CD4-positive, alpha-beta T cell treated with Interleukin-4 for 4 hours (primary cell): ENCODE results near the gene PKD1.

Experiments used
- DNase-seq: peaks from one replicate; pipeline ENCODE4 v3.0.0-alpha.2; 2020

PKD1 gene

DNA sequence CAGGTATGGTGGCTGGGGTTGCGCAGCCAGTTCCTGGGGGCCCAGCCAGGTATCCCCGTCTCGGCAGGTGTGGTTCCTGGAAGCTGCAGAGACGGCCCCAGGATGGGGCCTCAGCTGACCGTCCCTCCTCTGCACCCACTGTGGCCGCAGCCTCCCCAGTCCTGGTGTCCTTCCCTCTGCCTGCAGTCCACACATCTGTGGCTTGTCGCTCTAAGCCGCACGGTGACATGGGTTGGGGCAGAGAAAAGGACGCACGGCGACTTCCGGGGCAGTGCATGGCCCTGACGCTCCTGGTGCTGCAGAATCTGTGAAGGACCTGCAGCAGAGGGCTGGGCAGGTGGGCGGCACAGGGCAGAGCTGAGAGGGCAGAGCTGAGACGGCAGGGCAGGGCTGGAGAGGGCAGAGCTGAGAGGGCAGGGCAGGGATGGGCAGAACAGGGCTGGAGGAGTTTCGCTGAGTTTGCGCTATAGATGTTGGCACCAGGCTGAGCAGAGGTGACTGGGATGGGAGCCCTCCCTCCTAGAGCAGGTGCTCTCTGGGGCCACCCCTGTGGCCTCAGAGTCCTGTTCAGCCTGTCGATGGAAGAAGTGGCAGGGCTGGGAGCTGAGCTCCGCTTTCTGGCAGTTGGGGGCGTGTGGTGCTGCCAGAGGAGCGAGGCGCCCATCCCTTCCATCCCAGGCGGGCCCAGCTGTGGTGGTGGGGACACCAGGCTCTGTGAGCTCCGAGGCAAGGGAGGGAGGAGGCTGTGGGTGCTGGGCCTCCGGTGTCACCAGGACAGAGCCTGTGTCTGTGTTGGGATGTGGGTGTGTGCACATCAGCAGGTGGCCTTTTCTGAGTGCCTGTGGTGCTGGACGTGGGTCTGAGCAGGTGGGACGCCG, 64.9 kb downstream of the PKD1 start:
- no peak for DNase-seq

DNA sequence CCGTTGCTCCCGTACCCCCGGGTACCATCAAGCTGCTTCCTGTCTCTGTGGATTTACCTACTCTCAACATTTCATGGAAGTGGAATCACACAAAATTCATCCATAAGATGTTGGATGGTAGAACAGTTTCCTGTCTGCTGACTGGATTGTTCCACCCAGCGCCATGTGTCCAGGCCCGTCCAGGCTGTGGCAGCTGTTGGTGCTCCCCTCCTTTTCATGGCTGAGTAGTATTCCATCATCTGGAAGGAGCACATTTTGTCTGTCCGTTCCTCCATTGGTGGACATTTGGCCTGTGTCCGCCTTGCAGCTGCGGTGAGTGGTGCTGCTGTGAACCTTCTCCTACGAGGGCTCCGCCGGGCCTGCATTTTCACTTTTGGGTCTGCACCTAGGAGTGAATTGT, 69.6 kb downstream of the PKD1 start:
- no peak for DNase-seq

DNA sequence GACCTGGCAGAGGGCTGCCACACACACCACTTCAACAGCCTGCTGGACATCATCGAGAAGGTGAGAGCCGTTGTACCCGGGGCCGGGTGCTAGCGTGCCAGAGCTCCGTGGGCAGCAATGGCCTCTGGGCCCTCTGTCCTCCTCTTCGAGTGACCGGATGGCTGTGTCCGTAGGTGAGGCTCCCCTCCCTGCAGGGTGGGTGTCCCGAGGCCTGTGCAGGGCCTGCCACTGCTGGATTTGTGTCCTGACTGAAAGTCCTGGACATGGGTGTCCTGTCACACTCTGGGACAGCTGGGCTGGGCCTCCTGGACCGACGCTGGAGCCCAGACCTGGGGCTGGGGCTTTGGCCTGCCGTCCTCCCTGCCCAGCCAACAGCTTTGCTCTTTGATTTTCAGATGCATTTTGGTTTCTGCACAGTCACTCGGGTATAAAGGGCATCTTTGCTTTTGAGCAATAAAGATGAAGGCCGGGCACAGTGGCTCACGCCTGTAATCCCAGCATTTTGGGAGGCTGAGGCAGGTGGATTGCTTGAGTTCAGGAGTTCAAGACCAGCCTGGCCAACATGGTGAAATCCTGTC, 71.2 kb downstream of the PKD1 start:
- no peak for DNase-seq

GRCh38 chr16:2063861-2064260, 71.8 kb downstream of the PKD1 start:
- no peak for DNase-seq

GRCh38 chr16:2062801-2063200, 72.9 kb downstream of the PKD1 start:
- no peak for DNase-seq

GRCh38 chr16:2061526-2061925, 74.2 kb downstream of the PKD1 start:
- DNase-seq: no peak

DNA sequence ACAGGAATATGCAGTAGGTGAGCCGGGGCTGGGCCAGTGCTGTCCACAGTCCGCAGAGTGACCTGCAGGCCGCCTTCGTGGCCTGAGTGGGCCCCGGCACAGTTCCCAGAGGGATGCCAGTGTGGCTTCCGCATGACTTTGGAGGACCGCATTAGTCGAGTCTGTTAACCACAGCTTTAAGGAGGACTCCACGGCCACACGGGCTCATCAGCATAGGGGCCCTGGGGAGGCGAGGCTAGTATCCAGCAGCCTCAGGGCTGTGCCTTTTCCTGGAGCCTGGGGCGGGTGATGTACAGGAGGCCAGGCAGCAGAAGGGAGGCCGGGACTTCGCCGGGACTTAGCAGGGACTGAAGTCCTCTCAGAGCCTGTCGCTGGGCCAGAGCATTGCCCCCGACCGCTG, 74.7 kb downstream of the PKD1 start:
- DNase-seq: no peak

- no peak for DNase-seq
Measured at GRCh38 chr16:2060346-2060745, 75.4 kb downstream of the PKD1 start.

GRCh38 chr16:2058872-2059271, 76.8 kb downstream of the PKD1 start:
- no peak for DNase-seq

DNA sequence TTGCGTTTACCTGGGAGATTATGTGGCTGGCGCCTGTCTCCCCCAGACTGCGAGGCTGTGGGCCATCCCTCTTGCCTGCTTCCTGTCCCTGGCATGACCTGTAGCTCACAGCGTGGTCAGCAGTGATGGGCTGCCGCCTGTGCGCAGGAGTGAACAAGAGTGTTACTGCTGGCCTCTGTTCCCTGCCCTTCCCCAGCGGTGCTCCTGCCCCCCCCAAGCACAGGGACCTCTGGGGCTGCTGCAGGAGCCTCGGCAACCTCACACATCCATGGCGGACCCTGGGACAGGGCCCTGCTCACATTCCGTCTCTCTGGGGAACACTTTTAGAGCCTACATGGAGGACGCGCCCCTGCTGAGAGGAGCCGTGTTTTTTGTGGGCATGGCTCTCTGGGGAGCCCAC, 77.3 kb downstream of the PKD1 start:
- no peak for DNase-seq

- DNase-seq: no peak
Measured at GRCh38 chr16:2057438-2057837, 78.3 kb downstream of the PKD1 start.

- DNase-seq: no peak
Measured at GRCh38 chr16:2056681-2057407, 78.9 kb downstream of the PKD1 start.

DNA sequence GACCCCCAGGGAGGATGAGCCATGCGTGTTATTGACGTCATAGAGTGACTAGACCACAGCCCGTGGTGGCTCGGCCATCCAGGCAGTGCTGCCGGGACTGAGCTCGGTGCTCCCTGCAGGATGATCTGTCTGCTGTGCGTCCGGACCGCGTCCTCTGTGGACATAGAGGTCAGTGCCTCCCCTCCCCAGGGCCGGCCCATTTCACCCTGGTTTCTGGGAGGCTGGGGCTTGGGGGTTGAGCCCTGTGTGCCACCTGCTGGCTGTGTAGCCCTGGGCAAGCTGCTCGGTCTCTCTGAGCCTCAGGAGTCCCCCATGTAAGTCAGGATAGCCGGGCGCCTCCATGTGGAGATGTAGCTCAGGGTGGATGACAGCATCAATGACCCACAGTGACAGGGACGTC, 79.6 kb downstream of the PKD1 start:
- DNase-seq: no peak

GRCh38 chr16:2054543-2055245, 81.0 kb downstream of the PKD1 start:
- DNase-seq: no peak

GRCh38 chr16:2053897-2054296, 81.8 kb downstream of the PKD1 start:
- DNase-seq: no peak

DNA sequence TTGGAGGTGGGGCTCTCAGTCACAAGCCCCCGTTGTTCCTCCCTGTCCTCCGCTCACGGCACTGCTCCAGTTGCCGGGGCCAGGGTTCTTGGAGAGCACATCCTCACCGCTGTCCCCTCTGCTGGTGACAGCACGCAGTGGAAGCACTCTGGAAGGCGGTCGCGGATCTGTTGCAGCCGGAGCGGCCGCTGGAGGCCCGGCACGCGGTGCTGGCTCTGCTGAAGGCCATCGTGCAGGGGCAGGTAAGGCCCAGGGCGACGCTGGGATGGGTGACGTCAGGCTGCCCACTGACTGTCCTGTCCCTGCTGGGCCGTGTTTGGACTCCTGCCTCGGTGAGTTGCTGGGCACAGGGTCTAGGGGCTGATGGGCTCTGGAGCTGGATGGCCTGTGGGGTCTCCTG, 82.5 kb downstream of the PKD1 start:
- no peak for DNase-seq

- DNase-seq: no peak
Measured at GRCh38 chr16:2048116-2048543, 87.6 kb downstream of the PKD1 start.

DNA sequence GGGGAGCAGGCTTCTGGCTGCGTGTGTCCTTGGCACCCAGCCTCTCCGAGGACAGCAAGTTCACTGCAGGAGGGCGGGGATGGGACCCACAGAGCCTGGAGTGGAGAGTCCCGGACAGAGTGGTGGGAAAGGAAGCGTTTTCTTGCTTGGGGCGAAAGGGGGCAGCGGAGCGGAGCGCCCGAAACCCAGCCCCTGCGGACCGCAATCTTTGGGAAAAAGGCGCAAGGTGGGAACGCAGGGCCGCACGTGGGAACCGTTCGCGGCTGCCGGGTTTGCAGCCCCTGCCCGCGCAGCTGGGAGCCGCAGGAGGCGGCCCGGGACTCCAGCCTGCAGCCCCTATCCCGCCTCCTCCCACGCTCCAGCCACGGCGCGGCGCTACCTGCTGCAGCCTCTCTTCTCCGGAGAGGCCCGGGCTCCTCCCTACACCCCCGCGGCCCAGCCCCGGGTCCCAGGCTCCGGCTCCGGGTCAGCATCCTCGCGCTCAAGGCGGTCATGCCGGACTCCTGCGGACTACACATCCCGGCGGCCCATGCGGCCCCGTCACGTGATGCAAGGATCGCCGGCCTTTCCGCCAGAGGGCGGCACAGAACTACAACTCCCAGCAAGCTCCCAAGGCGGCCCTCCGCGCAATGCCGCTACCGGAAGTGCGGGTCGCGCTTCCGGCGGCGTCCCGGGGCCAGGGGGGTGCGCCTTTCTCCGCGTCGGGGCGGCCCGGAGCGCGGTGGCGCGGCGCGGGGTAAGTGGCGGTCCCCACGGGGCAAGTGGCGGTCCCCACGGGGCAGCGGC, 88.2 kb downstream of the PKD1 start, which contains the start of the genes NTHL1 and TSC2:
NTHL1 (minus strand) TSS at position 505 of the 786 bp plus-strand sequence; CDS start at position 494, 11 bp downstream.
TSC2 (plus strand) TSS at position 656 of the 786 bp plus-strand sequence. CDS start 631 bp downstream, outside the sequence.
- peak; percentile 92 for DNase-seq

DNA sequence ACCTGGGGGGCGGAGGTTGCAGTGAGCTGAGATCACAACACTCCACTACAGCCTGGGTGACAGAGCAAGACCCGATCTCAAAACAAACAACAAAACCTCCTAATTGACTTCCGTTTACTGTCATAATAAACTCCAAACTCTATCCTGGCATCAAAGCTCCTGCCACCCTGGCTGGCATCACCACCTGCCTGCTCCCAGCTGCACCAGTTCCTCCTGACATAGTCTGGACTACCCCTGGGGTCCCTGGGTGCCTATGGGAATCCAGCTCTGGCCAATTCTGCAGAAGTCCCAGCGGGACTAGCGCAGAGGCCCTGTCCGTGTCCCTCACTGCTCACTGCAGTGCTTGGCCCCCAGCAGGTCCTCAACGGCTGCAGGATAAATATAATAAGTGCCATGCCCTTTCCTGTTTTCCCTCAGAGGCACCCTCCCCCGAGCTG, 88.8 kb downstream of the PKD1 start:
- no peak for DNase-seq

DNA sequence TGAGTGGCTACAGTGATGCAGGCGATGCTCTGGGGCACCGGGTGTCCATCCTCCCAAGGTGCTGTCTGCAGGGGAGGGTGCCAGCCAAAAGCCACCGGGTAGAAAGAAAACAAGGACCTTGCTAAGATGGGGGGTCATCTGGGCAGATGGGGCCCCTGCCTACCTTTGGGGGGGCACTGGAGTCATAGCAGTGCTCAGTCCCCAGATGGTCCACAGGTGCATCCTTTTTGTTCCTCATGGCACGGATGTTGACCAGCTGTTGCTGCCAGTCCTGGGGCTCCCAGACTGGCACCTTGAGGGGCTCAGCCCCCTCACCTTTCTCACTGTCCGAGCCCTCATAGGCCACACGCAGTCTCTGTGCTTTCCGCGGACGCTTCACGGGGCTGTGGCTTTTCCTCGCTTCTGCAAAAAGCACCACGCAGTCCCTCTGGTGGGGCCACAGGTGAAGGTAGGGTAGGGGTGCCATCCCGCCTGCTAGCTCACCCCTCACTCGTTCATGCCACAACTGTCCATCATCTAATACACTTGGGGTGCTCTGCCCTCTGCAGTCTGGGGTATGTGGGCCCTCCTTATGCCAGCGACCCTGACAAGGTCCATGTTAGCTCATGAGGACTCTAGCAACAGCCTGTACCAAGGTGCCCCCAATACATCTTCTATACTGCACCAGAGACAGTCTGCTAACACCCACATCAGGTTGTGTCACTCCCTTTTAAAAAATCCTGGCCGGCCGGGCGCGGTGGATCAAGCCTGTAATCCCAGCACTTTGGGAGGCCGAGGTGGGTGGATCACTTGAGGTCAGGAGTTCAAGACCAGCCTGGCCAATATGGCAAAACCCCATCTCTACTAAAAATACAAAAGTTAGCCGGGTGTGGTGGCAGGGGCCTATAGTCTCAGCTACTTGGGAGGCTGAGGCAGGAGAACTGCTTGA, 89.5 kb downstream of the PKD1 start:
- no peak for DNase-seq

GRCh38 chr16:2044541-2044940, 91.2 kb downstream of the PKD1 start:
- no peak for DNase-seq
